ENCODE data around the gene LBX2. TPM values are rescaled to one million over a fixed set of nuclear protein-coding genes. Genes with fewer than 3 reads are reported as not detected.

Gene LBX2
- total RNA-seq, 1 experiment from 2014 or later, result 10.1 TPM

DNA sequence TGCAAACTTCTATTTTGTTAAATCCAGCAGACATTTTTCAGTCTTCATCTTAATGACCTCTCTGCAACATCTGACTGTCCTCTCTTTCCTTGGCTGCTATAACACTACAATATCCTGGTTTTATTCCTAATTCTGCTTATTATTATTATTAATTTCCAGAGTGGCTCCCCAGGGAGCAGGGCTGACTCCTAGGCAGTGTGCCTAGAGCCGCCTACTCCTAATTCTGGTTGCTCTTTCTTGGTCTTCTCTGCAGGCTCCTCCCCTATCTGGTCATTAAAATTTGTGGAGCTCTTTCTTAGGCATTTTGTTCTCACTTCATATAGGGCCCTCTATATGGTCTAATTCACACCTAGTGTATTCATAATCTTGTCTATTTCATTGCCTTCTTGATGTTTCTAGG is 43.6 kb upstream of the LBX2 start:
- Histone ChIP-seq H3K9me2 (ENCODE audit: insufficient read depth) (no peaks in the 10 kb centered on the region), H4K20me1 (ENCODE audit: insufficient read depth) (no peaks in the 10 kb centered on the region), H3K9me3 (ENCODE audit: control insufficient read depth in 1 of 2, insufficient read depth in 1 of 2, low read depth in 1 of 2, low read length in 2 of 2) (no peaks in the 10 kb centered on the region), H3K4me2 (ENCODE audit: low read length) (no peak overlapping the region), H2AFZ (ENCODE audit: low read depth, low read length, poor library complexity, severe bottlenecking) (no peak overlapping the region), H3K27ac (ENCODE audit: low read depth, low read length) (no peak overlapping the region), H3K4me1 (ENCODE audit: control insufficient read depth in 1 of 2, insufficient read depth in 2 of 2, low read length in 2 of 2) (peaks cover 0 to 1% of the 10 kb centered on the region in 2 experiments; a peak in 3 of 4 replicates), H3K4me3 (replicated peaks in 1 of 2; ENCODE audit: low read depth in 1 of 2, low read length in 2 of 2) (no peak overlapping the region), H3K27me3 (ENCODE audit: insufficient read depth, low read length) (no peaks in the 10 kb centered on the region), H3K79me2 (ENCODE audit: insufficient read depth, low read length) (no peaks in the 10 kb centered on the region), H3K36me3 (ENCODE audit: control insufficient read depth in 1 of 2, insufficient read depth in 2 of 2, low read length in 2 of 2) (no peaks in the 10 kb centered on the region), H3K9ac (ENCODE audit: low read length) (no peak overlapping the region)
- no peak for TF ChIP-seq EZH2 (IDR thresholded peaks at IDR 0.05)
- TF ChIP-seq ELF1 (IDR thresholded peaks at IDR 0.05; ENCODE audit: borderline replicate concordance, low read depth), result no peak
- no peak for TF ChIP-seq CBX3 (IDR thresholded peaks at IDR 0.05; ENCODE audit: low read depth)
- TF ChIP-seq, protein P1, sequence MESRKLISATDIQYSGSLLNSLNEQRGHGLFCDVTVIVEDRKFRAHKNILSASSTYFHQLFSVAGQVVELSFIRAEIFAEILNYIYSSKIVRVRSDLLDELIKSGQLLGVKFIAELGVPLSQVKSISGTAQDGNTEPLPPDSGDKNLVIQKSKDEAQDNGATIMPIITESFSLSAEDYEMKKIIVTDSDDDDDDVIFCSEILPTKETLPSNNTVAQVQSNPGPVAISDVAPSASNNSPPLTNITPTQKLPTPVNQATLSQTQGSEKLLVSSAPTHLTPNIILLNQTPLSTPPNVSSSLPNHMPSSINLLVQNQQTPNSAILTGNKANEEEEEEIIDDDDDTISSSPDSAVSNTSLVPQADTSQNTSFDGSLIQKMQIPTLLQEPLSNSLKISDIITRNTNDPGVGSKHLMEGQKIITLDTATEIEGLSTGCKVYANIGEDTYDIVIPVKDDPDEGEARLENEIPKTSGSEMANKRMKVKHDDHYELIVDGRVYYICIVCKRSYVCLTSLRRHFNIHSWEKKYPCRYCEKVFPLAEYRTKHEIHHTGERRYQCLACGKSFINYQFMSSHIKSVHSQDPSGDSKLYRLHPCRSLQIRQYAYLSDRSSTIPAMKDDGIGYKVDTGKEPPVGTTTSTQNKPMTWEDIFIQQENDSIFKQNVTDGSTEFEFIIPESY (IDR thresholded peaks at IDR 0.05; ENCODE audit: extremely low read depth, insufficient replicate concordance, low read length), result no peak
- TF ChIP-seq, protein P2, sequence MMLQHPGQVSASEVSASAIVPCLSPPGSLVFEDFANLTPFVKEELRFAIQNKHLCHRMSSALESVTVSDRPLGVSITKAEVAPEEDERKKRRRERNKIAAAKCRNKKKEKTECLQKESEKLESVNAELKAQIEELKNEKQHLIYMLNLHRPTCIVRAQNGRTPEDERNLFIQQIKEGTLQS (IDR thresholded peaks at IDR 0.05), result no peak
- no peak for TF ChIP-seq EGR1 (IDR thresholded peaks at IDR 0.05; ENCODE audit: low read depth)
- TF ChIP-seq SIN3A (IDR thresholded peaks at IDR 0.05; ENCODE audit: low read depth), result no peak
- TF ChIP-seq, protein P3, sequence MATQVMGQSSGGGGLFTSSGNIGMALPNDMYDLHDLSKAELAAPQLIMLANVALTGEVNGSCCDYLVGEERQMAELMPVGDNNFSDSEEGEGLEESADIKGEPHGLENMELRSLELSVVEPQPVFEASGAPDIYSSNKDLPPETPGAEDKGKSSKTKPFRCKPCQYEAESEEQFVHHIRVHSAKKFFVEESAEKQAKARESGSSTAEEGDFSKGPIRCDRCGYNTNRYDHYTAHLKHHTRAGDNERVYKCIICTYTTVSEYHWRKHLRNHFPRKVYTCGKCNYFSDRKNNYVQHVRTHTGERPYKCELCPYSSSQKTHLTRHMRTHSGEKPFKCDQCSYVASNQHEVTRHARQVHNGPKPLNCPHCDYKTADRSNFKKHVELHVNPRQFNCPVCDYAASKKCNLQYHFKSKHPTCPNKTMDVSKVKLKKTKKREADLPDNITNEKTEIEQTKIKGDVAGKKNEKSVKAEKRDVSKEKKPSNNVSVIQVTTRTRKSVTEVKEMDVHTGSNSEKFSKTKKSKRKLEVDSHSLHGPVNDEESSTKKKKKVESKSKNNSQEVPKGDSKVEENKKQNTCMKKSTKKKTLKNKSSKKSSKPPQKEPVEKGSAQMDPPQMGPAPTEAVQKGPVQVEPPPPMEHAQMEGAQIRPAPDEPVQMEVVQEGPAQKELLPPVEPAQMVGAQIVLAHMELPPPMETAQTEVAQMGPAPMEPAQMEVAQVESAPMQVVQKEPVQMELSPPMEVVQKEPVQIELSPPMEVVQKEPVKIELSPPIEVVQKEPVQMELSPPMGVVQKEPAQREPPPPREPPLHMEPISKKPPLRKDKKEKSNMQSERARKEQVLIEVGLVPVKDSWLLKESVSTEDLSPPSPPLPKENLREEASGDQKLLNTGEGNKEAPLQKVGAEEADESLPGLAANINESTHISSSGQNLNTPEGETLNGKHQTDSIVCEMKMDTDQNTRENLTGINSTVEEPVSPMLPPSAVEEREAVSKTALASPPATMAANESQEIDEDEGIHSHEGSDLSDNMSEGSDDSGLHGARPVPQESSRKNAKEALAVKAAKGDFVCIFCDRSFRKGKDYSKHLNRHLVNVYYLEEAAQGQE (IDR thresholded peaks at IDR 0.05; ENCODE audit: low read depth), result no peak
- no peak for TF ChIP-seq YY1 (IDR thresholded peaks at IDR 0.05; ENCODE audit: extremely low read depth, insufficient replicate concordance, low read depth, low read length)
- no peak for TF ChIP-seq RAD21 (IDR thresholded peaks at IDR 0.05; ENCODE audit: low read depth)
- no peak for TF ChIP-seq POLR2AphosphoS5 (IDR thresholded peaks at IDR 0.05; ENCODE audit: low read depth, low read length)
- TF ChIP-seq JUND (IDR thresholded peaks at IDR 0.05), result no peak
- TF ChIP-seq ZFX (IDR thresholded peaks at IDR 0.05), result no peak
- TF ChIP-seq, protein P4, sequence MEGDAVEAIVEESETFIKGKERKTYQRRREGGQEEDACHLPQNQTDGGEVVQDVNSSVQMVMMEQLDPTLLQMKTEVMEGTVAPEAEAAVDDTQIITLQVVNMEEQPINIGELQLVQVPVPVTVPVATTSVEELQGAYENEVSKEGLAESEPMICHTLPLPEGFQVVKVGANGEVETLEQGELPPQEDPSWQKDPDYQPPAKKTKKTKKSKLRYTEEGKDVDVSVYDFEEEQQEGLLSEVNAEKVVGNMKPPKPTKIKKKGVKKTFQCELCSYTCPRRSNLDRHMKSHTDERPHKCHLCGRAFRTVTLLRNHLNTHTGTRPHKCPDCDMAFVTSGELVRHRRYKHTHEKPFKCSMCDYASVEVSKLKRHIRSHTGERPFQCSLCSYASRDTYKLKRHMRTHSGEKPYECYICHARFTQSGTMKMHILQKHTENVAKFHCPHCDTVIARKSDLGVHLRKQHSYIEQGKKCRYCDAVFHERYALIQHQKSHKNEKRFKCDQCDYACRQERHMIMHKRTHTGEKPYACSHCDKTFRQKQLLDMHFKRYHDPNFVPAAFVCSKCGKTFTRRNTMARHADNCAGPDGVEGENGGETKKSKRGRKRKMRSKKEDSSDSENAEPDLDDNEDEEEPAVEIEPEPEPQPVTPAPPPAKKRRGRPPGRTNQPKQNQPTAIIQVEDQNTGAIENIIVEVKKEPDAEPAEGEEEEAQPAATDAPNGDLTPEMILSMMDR (IDR thresholded peaks at IDR 0.05 in 2 of 3, conservative IDR thresholded peaks at IDR 0.05 in 1 of 3; ENCODE audit: borderline replicate concordance in 1 of 3, insufficient read depth in 1 of 3, low read depth in 2 of 3, low read length in 2 of 3), result no peak
- TF ChIP-seq, protein P5, sequence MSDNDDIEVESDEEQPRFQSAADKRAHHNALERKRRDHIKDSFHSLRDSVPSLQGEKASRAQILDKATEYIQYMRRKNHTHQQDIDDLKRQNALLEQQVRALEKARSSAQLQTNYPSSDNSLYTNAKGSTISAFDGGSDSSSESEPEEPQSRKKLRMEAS (IDR thresholded peaks at IDR 0.05), result no peak
- TF ChIP-seq POLR2A (IDR thresholded peaks at IDR 0.05; ENCODE audit: borderline replicate concordance, extremely low read depth, insufficient read depth, insufficient read length), result no peak
- TF ChIP-seq FOSL1 (IDR thresholded peaks at IDR 0.05; ENCODE audit: low read depth), result no peak
- ChIA-PET RAD21 (ENCODE audit: low non-redundant PET in 1 of 2, low total read pairs in 2 of 2, uncharacterized antibody in 2 of 2, unreplicated experiment in 2 of 2) (no interaction called here), POLR2A (interaction anchor here (1.0 kb wide), 1 partner anchor 12 kb away, joined by 3 read pairs; no protein-coding TSS in a partner anchor), CTCF (no interaction called here)
- ATAC-seq (no peak), DNase-seq (ENCODE audit: low read depth, low spot score) (no peak)
- intact Hi-C loops (cut with micrococcal nuclease), result no loop called here
- BruUV-seq (replicated peaks), result no TSS peak
